Natural killer cell (primary cell): ENCODE results near the gene AQP12A. TPM values are rescaled to one million over a fixed set of nuclear protein-coding genes. Genes with fewer than 3 reads are reported as not detected.

Experiments used
- ATAC-seq, 3 donors: fragments of 150-1000 bp in 2 of 3; fragments of 200-7000 bp in 1 of 3; cut with Tn5 transposase; 1 replicate in 1 of 3; 2 replicates in 2 of 3; pipeline ENCODE4 v1.10.0; 2021; ENCODE audit warnings: mild to moderate bottlenecking in 2 of 3, moderate library complexity in 2 of 3
- DNase-seq, 2 donors: peaks; one replicate each; pipeline versions ENCODE4 v3.0.0 to v3.0.0-alpha.2; 2013 to 2021; ENCODE audit warnings: mixed read lengths in 1 of 2
- H3K27ac ChIP-seq: one replicate; pipeline ENCODE4 v1.5.1; 2013; ENCODE audit warnings: mild to moderate bottlenecking, low read length
- H3K27me3 ChIP-seq: one replicate; pipeline ENCODE4 v1.6.1; 2013; ENCODE audit warnings: low read length; ENCODE audit not compliant: control insufficient read depth, insufficient read depth
- H3K36me3 ChIP-seq: one replicate; pipeline ENCODE4 v1.6.1; 2013; ENCODE audit warnings: low read length; ENCODE audit not compliant: control insufficient read depth, insufficient read depth
- H3K4me1 ChIP-seq: one replicate; pipeline ENCODE4 v1.6.1; 2013; ENCODE audit warnings: low read length; ENCODE audit not compliant: control insufficient read depth, insufficient read depth
- H3K4me3 ChIP-seq: one replicate; pipeline ENCODE4 v1.5.1; 2013; ENCODE audit warnings: low read length
- H3K9me3 ChIP-seq: one replicate; pipeline ENCODE4 v1.6.1; 2013; ENCODE audit warnings: low read length; ENCODE audit not compliant: control insufficient read depth, insufficient read depth
- H3K27ac Mint-ChIP-seq, 2 donors: one replicate each; pipeline ENCODE4 v1.8.0; 2022; ENCODE audit warnings: mild to moderate bottlenecking in 2 of 2, mixed read lengths in 2 of 2, moderate library complexity in 1 of 2
- H3K27me3 Mint-ChIP-seq, 2 donors: one replicate each; pipeline ENCODE4 v1.8.0; 2022; ENCODE audit warnings: low read depth in 2 of 2, mixed read lengths in 2 of 2
- H3K36me3 Mint-ChIP-seq: one replicate; pipeline ENCODE4 v1.8.0; 2022; ENCODE audit warnings: mixed read lengths
- H3K4me1 Mint-ChIP-seq, 2 donors: one replicate each; pipeline ENCODE4 v1.8.0; 2022; ENCODE audit warnings: mixed read lengths in 2 of 2
- H3K4me3 Mint-ChIP-seq: one replicate; pipeline ENCODE4 v1.8.0; 2022; ENCODE audit warnings: mild to moderate bottlenecking, moderate library complexity, mixed read lengths
- H3K9me3 Mint-ChIP-seq, 2 donors: one replicate each; pipeline ENCODE4 v1.8.0; 2022; ENCODE audit warnings: mixed read lengths in 2 of 2
- WGBS: methylation state at CpG from one replicate; pipeline ENCODE4 v1.1.7; 2013; ENCODE audit warnings: missing lambda C conversion rate; ENCODE audit not compliant: insufficient coverage; 5-methylcytosine and 5-hydroxymethylcytosine counted together
- intact Hi-C: fragments of 100-400 bp; cut with micrococcal nuclease; formaldehyde crosslinking; loops from one replicate; pipeline ENCODE4 v1.14.2; 2022
- total RNA-seq, 4 donors: library from RNA; stranded (reverse); fragments of 120-200 nt in 1 of 4; gene quantifications; one replicate each; pipeline versions ENCODE4 v1.2.3 to v1.2.4, GENCODE V29; 2013 to 2022
- TF ChIP-seq, protein P1 (sequence below): fragments of 200-600 bp; IDR thresholded peaks from one replicate; pipeline ENCODE4 v1.8.0; 2022; ENCODE audit warnings: antibody characterized with exemption

Gene AQP12A
- total RNA-seq, 3 donors from 2014 or later (not counting 1 experiment from before 2014, with no cell fraction given), result not detected

DNA sequence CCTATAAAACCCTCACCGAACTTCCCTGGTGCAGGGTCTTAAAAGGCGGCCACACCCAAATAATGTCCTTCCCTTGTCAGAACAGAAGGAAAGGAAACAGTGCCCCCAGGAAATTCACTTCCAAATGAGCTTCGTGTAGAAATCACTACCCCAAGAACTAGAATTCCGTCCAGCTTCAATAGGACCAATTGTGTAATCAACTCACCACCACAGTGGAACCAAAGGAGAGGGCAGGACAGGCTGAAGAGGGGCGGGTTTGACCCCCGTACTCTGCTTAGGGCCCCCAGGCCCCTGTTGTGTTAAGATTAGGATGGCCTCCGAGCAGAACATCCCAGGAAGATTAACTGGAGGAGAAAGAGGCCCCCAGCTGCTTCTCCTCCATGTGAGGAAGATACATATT, 42.3 kb upstream of the AQP12A start:
- H3K36me3 ChIP-seq, result no peaks in the 10 kb centered on the region
- Mint-ChIP-seq H3K4me3 (no peak overlapping the region), H3K9me3 (no peaks in the 10 kb centered on the region), H3K4me1 (peaks cover 5 to 11% of the 10 kb centered on the region in 2 donors), H3K36me3 (no peaks in the 10 kb centered on the region), H3K27ac (no peak overlapping the region), H3K27me3 (peaks cover 20 to 21% of the 10 kb centered on the region in 2 donors)
- DNase-seq (no peak), ATAC-seq (no peak)
- no peaks in the 10 kb centered on the region for H3K9me3 ChIP-seq
- H3K27me3 ChIP-seq, result no peaks in the 10 kb centered on the region
- no peak overlapping the region for H3K27ac ChIP-seq
- WGBS, result 63% methylated on average over 5 of the region's 7 CpGs
- no peak overlapping the region for H3K4me3 ChIP-seq
- TF ChIP-seq, protein P1, sequence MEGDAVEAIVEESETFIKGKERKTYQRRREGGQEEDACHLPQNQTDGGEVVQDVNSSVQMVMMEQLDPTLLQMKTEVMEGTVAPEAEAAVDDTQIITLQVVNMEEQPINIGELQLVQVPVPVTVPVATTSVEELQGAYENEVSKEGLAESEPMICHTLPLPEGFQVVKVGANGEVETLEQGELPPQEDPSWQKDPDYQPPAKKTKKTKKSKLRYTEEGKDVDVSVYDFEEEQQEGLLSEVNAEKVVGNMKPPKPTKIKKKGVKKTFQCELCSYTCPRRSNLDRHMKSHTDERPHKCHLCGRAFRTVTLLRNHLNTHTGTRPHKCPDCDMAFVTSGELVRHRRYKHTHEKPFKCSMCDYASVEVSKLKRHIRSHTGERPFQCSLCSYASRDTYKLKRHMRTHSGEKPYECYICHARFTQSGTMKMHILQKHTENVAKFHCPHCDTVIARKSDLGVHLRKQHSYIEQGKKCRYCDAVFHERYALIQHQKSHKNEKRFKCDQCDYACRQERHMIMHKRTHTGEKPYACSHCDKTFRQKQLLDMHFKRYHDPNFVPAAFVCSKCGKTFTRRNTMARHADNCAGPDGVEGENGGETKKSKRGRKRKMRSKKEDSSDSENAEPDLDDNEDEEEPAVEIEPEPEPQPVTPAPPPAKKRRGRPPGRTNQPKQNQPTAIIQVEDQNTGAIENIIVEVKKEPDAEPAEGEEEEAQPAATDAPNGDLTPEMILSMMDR, result no peak
- peaks cover 6% of the 10 kb centered on the region for H3K4me1 ChIP-seq
- intact Hi-C loops, result no loop called here

DNA sequence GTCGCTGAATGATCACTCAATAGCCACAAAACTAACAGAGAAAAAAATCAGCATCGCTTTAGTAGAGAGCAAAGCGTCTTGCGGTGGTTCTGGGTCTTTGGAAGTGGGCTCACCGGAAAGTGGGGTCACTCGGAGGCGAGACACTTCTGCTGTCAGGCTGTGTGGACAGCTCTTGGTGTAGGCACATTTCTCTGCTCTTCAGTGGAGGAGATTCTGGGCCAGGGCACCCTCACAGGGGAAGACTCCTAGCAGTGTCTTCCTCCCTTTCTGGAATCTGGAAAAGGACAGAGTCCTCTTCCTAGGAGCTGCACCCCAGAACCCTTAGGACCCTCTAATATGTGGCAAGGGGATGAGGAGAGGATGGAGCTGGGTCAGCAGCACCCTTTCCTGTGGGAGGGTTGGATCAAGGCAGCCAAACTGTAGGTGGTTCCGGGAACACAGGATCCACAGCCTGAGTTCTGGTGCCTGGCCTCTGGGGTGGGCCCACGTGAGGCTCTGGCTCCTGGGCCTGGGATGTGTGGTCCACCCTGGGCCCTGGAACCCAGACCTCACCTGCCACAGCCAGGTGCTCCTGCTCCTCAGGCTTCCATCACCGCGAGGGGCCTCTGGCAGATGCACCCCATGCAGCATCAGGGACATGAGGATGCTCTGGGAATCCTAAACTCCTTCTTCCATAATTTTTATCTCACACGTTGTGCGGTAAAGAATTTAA, 41.3 kb upstream of the AQP12A start:
- ATAC-seq (no peak), DNase-seq (no peak)
- H3K27ac Mint-ChIP-seq, result no peak overlapping the region
- no peak overlapping the region for H3K4me3 ChIP-seq
- H3K27me3 Mint-ChIP-seq, result peaks cover 20 to 29% of the 10 kb centered on the region in 2 donors
- intact Hi-C loops, result no loop called here
- H3K9me3 ChIP-seq, result no peaks in the 10 kb centered on the region
- H3K36me3 ChIP-seq, result no peaks in the 10 kb centered on the region
- no peaks in the 10 kb centered on the region for H3K9me3 Mint-ChIP-seq
- 93% methylated on average over 13 of the region's 13 CpGs for WGBS
- H3K27ac ChIP-seq, result no peak overlapping the region
- no peaks in the 10 kb centered on the region for H3K27me3 ChIP-seq
- TF ChIP-seq, protein P1, result no peak
- peaks cover 5 to 22% of the 10 kb centered on the region in 2 donors for H3K4me1 Mint-ChIP-seq
- H3K4me3 Mint-ChIP-seq, result no peak overlapping the region
- peaks cover 9% of the 10 kb centered on the region for H3K4me1 ChIP-seq
- H3K36me3 Mint-ChIP-seq, result no peaks in the 10 kb centered on the region

DNA sequence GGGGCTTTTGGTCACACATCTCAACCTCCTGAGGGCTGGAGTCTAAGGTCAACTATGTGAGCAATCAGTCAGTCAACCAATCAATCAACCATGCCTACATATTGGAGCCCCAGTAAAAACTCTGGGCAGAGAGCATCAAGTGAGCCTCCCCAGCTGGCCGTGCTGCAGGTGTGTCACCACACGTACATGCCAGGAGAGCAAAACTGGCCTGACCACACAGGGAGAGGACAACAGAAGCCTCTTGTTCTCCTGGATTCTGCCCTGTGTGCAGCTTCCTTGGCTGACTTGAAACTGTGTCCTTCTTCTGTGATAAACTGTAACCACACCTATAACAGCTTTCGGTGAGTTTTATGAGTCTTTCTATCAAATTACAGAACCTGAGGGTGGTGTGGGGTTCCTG, 40.5 kb upstream of the AQP12A start:
- no peak for DNase-seq
- Mint-ChIP-seq H3K27ac (no peak overlapping the region), H3K4me3 (no peak overlapping the region), H3K36me3 (no peaks in the 10 kb centered on the region), H3K9me3 (no peaks in the 10 kb centered on the region), H3K4me1 (peaks cover 7 to 23% of the 10 kb centered on the region in 2 donors), H3K27me3 (peaks cover 20 to 29% of the 10 kb centered on the region in 2 donors)
- no peak overlapping the region for H3K27ac ChIP-seq
- no peaks in the 10 kb centered on the region for H3K27me3 ChIP-seq
- no peaks in the 10 kb centered on the region for H3K9me3 ChIP-seq
- no peak for ATAC-seq
- WGBS, result 87% methylated on average over 2 of the region's 3 CpGs
- TF ChIP-seq, protein P1, result no peak
- no peak overlapping the region for H3K4me3 ChIP-seq
- peaks cover 12% of the 10 kb centered on the region for H3K4me1 ChIP-seq
- no peaks in the 10 kb centered on the region for H3K36me3 ChIP-seq
- intact Hi-C loops, result no loop called here
